ENCODE data around the gene TEX261. TPM values are rescaled to one million over a fixed set of nuclear protein-coding genes. Genes with fewer than 3 reads are reported as not detected.
"Not testable (repeated sequence)": the region's sequence is repeated elsewhere in the genome, so short reads cannot be mapped to it uniquely, and the experiment has no call there.

TEX261 gene
- total RNA-seq: 10 to 100 TPM; 33.2 to 66.3 (median 56.4) TPM
- 10 to 100 TPM; 35.6 to 44.4 TPM for polyA plus RNA-seq
- 32.6 reads per million, percentile 62 among the genes with 10 or more reads in this experiment for total RNA-seq

GRCh38 chr2:70994699-70995425, at the start of gene TEX261:
TEX261 (minus strand) TSS chr2:70994873; CDS start chr2:70994757, 116 bp downstream.
- POLR2A ChIA-PET: interaction anchor here (0.6 to 1.0 kb wide), 2 partner anchors 9 to 10 kb away, joined by 3 read pairs; no protein-coding TSS in a partner anchor
- intact Hi-C loops (cut with micrococcal nuclease): loop anchor here (1.0 to 10.0 kb wide), 15 partner anchors 10 to 1170 kb away; partner anchors contain the start of genes FAM136A (in 2 of the 2), MCEE (in 2 of the 2), MPHOSPH10 (in 2 of the 2) and NAGK (in 2 of the 2)

GRCh38 chr2:71043531-71044407, 49.1 kb upstream of the TEX261 start:
- no peak for ATAC-seq
- H3K27me3 Mint-ChIP-seq: peaks cover 0 to 19% (median 9%) of the 10 kb centered on the region in 5 donors

More at GRCh38 chr2:70994699-70995425, at the start of gene TEX261:
- peak; percentile 81 to 97 (median 88) for DNase-seq
- H3K27me3 Mint-ChIP-seq: no peaks in the 10 kb centered on the region
- CTCF ChIA-PET: no interaction called here
- no peaks in the 10 kb centered on the region for H3K9me3 ChIP-seq (ENCODE audit: control insufficient read depth in 2 of 3, low read length in 3 of 3)
- H3K4me3 ChIP-seq (ENCODE audit: low read length): peak within 1 kb of the TSS; percentile 92
- ATAC-seq: peak; percentile 98
- H3K4me1 Mint-ChIP-seq: peaks cover 23 to 44% (median 36%) of the 10 kb centered on the region in 7 donors
- H3K36me3 Mint-ChIP-seq: peaks cover 0 to 15% (median 5%) of the 10 kb centered on the region in 5 donors
- H3K4me3 Mint-ChIP-seq: peak within 1 kb of the TSS; percentile 95 to 100 (median 98)
- H3K27ac Mint-ChIP-seq: peak within 1 kb of the TSS; percentile 88 to 99 (median 96)
- H3K27ac ChIP-seq (ENCODE audit: low read depth, low read length): peak within 1 kb of the TSS; percentile 88
- H3K9me3 Mint-ChIP-seq: no peaks in the 10 kb centered on the region
- H3K4me1 ChIP-seq (ENCODE audit: control insufficient read depth in 2 of 2, insufficient read depth in 2 of 2, low read length in 2 of 2): peaks cover 19 to 21% of the 10 kb centered on the region in 2 donors
- no peaks in the 10 kb centered on the region for H3K27me3 ChIP-seq (ENCODE audit: control insufficient read depth in 2 of 2, insufficient read depth in 2 of 2, low read length in 2 of 2)
- H3K36me3 ChIP-seq (ENCODE audit: control insufficient read depth in 2 of 3, insufficient read depth in 3 of 3, low read length in 3 of 3): peaks cover 0 to 25% (median 7%) of the 10 kb centered on the region in 3 experiments

GRCh38 chr2:71042287-71042686, 47.6 kb upstream of the TEX261 start:
- H3K4me1 ChIP-seq (ENCODE audit: control insufficient read depth in 2 of 2, insufficient read depth in 2 of 2, low read length in 2 of 2): no peaks in the 10 kb centered on the region
- DNase-seq (no peak), ATAC-seq (no peak)
- H3K4me3 ChIP-seq (ENCODE audit: low read length): no peak overlapping the region
- POLR2A ChIA-PET: no interaction called here
- no peaks in the 10 kb centered on the region for H3K9me3 ChIP-seq (ENCODE audit: control insufficient read depth in 2 of 3, low read length in 3 of 3)
- H3K4me1 Mint-ChIP-seq: no peaks in the 10 kb centered on the region
- CTCF ChIA-PET: no interaction called here
- H3K9me3 Mint-ChIP-seq: no peaks in the 10 kb centered on the region
- peaks cover 0 to 28% (median 10%) of the 10 kb centered on the region in 5 donors for H3K27me3 Mint-ChIP-seq
- H3K4me3 Mint-ChIP-seq: no peak overlapping the region
- H3K27ac ChIP-seq (ENCODE audit: low read depth, low read length): no peak overlapping the region
- H3K36me3 ChIP-seq (ENCODE audit: control insufficient read depth in 2 of 3, insufficient read depth in 3 of 3, low read length in 3 of 3): no peaks in the 10 kb centered on the region
- no peaks in the 10 kb centered on the region for H3K27me3 ChIP-seq (ENCODE audit: control insufficient read depth in 2 of 2, insufficient read depth in 2 of 2, low read length in 2 of 2)
- no peak overlapping the region for H3K27ac Mint-ChIP-seq
- intact Hi-C loops (cut with micrococcal nuclease): no loop called here
- no peaks in the 10 kb centered on the region for H3K36me3 Mint-ChIP-seq

More at GRCh38 chr2:71043531-71044407, 49.1 kb upstream of the TEX261 start:
- Mint-ChIP-seq H3K36me3 (no peaks in the 10 kb centered on the region), H3K4me3 (no peak overlapping the region), H3K27ac (no peak overlapping the region), H3K9me3 (no peaks in the 10 kb centered on the region), H3K4me1 (no peaks in the 10 kb centered on the region)
- DNase-seq: peak in 1 of 9 donors; percentile 15
- CTCF ChIA-PET: no interaction called here
- intact Hi-C loops (cut with micrococcal nuclease): loop anchor here in 1 of 2 donors (2.0 kb wide), 1 partner anchor 25 kb away; the partner anchor contains the start of gene NAGK
- no peaks in the 10 kb centered on the region for H3K36me3 ChIP-seq (ENCODE audit: control insufficient read depth in 2 of 3, insufficient read depth in 3 of 3, low read length in 3 of 3)
- H3K4me3 ChIP-seq (ENCODE audit: low read length): no peak overlapping the region
- H3K27ac ChIP-seq (ENCODE audit: low read depth, low read length): no peak overlapping the region
- no peaks in the 10 kb centered on the region for H3K27me3 ChIP-seq (ENCODE audit: control insufficient read depth in 2 of 2, insufficient read depth in 2 of 2, low read length in 2 of 2)
- POLR2A ChIA-PET: no interaction called here
- no peaks in the 10 kb centered on the region for H3K4me1 ChIP-seq (ENCODE audit: control insufficient read depth in 2 of 2, insufficient read depth in 2 of 2, low read length in 2 of 2)
- no peaks in the 10 kb centered on the region for H3K9me3 ChIP-seq (ENCODE audit: control insufficient read depth in 2 of 3, low read length in 3 of 3)

- H3K36me3 Mint-ChIP-seq; H3K27ac ChIP-seq (ENCODE audit: low read depth, low read length); H3K4me1 Mint-ChIP-seq; H3K4me3 Mint-ChIP-seq; H3K27me3 ChIP-seq (ENCODE audit: control insufficient read depth in 2 of 2, insufficient read depth in 2 of 2, low read length in 2 of 2); H3K4me3 ChIP-seq (ENCODE audit: low read length); H3K27ac Mint-ChIP-seq; ATAC-seq; intact Hi-C loops (cut with micrococcal nuclease); CTCF ChIA-PET; H3K9me3 Mint-ChIP-seq; H3K9me3 ChIP-seq (ENCODE audit: control insufficient read depth in 2 of 3, low read length in 3 of 3); H3K4me1 ChIP-seq (ENCODE audit: control insufficient read depth in 2 of 2, insufficient read depth in 2 of 2, low read length in 2 of 2); H3K36me3 ChIP-seq (ENCODE audit: control insufficient read depth in 2 of 3, insufficient read depth in 3 of 3, low read length in 3 of 3); DNase-seq; POLR2A ChIA-PET: not testable (repeated sequence)
- H3K27me3 Mint-ChIP-seq: peaks cover 10 to 46% (median 19%) of the 10 kb centered on the region in 5 donors
These were observed 41.6 kb upstream of the TEX261 start for GRCh38 chr2:71036296-71036695.

GRCh38 chr2:71023553-71024243, 29.0 kb upstream of the TEX261 start:
- H3K4me1 ChIP-seq (ENCODE audit: control insufficient read depth in 2 of 2, insufficient read depth in 2 of 2, low read length in 2 of 2); ATAC-seq; H3K9me3 ChIP-seq (ENCODE audit: control insufficient read depth in 2 of 3, low read length in 3 of 3); H3K27me3 Mint-ChIP-seq; H3K4me3 Mint-ChIP-seq; H3K27me3 ChIP-seq (ENCODE audit: control insufficient read depth in 2 of 2, insufficient read depth in 2 of 2, low read length in 2 of 2); H3K4me3 ChIP-seq (ENCODE audit: low read length); H3K9me3 Mint-ChIP-seq; H3K36me3 Mint-ChIP-seq; H3K27ac ChIP-seq (ENCODE audit: low read depth, low read length); H3K36me3 ChIP-seq (ENCODE audit: control insufficient read depth in 2 of 3, insufficient read depth in 3 of 3, low read length in 3 of 3): not testable (repeated sequence)
- ChIA-PET CTCF (interaction anchor here (0.7 kb wide), 2 partner anchors 17 to 487 kb away, joined by 3 read pairs; no protein-coding TSS in a partner anchor), POLR2A (interaction anchor here (0.7 to 1.4 kb wide), 2 partner anchors 44 to 490 kb away, joined by 3 to 4 read pairs; partner anchors contain the start of gene NAGK)
- peak; percentile 22 to 70 (median 49) for DNase-seq
- H3K4me1 Mint-ChIP-seq: peaks cover 4 to 12% (median 9%) of the 10 kb centered on the region in 7 donors
- peak overlapping the region in 7 of 9 donors; percentile 8 to 74 (median 47) for H3K27ac Mint-ChIP-seq
- intact Hi-C loops (cut with micrococcal nuclease): loop anchor here (1.0 to 10.0 kb wide), 5 partner anchors 45 to 487 kb away; partner anchors contain the start of genes MCEE (in 1 of the 2), MPHOSPH10 (in 1 of the 2) and NAGK (in 1 of the 2)

GRCh38 chr2:71021394-71021793, 26.7 kb upstream of the TEX261 start:
- H3K27ac Mint-ChIP-seq; H3K27me3 Mint-ChIP-seq; ATAC-seq; H3K9me3 ChIP-seq (ENCODE audit: control insufficient read depth in 2 of 3, low read length in 3 of 3); H3K36me3 Mint-ChIP-seq; H3K4me3 Mint-ChIP-seq; H3K4me1 ChIP-seq (ENCODE audit: control insufficient read depth in 2 of 2, insufficient read depth in 2 of 2, low read length in 2 of 2); DNase-seq; H3K27ac ChIP-seq (ENCODE audit: low read depth, low read length); H3K27me3 ChIP-seq (ENCODE audit: control insufficient read depth in 2 of 2, insufficient read depth in 2 of 2, low read length in 2 of 2); H3K4me3 ChIP-seq (ENCODE audit: low read length); POLR2A ChIA-PET; H3K36me3 ChIP-seq (ENCODE audit: control insufficient read depth in 2 of 3, insufficient read depth in 3 of 3, low read length in 3 of 3); H3K9me3 Mint-ChIP-seq: not testable (repeated sequence)
- intact Hi-C loops (cut with micrococcal nuclease): loop anchor here (5.0 to 10.0 kb wide), 2 partner anchors 53 to 261 kb away; no protein-coding TSS in a partner anchor
- peaks cover 4 to 12% (median 9%) of the 10 kb centered on the region in 7 donors for H3K4me1 Mint-ChIP-seq
- CTCF ChIA-PET: interaction anchor here (1.0 kb wide), 1 partner anchor 17 kb away, joined by 3 read pairs; no protein-coding TSS in a partner anchor
